Activated naive CD4-positive, alpha-beta T cell (primary cell): ENCODE data around the gene OR6B2.

Experiments used
- DNase-seq, 4 experiments: peaks; one replicate each; lab custom pipeline; 2025; lab: John Stamatoyannopoulos, UW

OR6B2 gene

GRCh38 chr2:240041363-240041762, 11.1 kb upstream of the OR6B2 start:
- DNase-seq: no peak

- DNase-seq: no peak
Measured at GRCh38 chr2:240037358-240037757, 7.1 kb upstream of the OR6B2 start.

GRCh38 chr2:240033330-240033678, 3.1 kb upstream of the OR6B2 start:
- DNase-seq: no peak

- DNase-seq: no peak
Measured at GRCh38 chr2:240032406-240033329, 2.4 kb upstream of the OR6B2 start.

- peak in 2 of 4 experiments; percentile 30 to 33 for DNase-seq
Measured at GRCh38 chr2:240024766-240025165, 5.5 kb downstream of the OR6B2 start.

- DNase-seq: no peak
Measured at GRCh38 chr2:240023792-240024191, 6.4 kb downstream of the OR6B2 start.

GRCh38 chr2:240021488-240022104, 8.6 kb downstream of the OR6B2 start:
- DNase-seq: peak in 3 of 4 experiments; percentile 22 to 50 (median 42)

GRCh38 chr2:240018071-240018750, 12.0 kb downstream of the OR6B2 start:
- DNase-seq: no peak

- DNase-seq: no peak
Measured at GRCh38 chr2:240014327-240014726, 15.9 kb downstream of the OR6B2 start.

GRCh38 chr2:240013343-240013742, 16.9 kb downstream of the OR6B2 start:
- DNase-seq: no peak

GRCh38 chr2:240002983-240003382, 27.2 kb downstream of the OR6B2 start:
- DNase-seq: no peak

GRCh38 chr2:240000671-240001070, 29.6 kb downstream of the OR6B2 start:
- DNase-seq: no peak

- DNase-seq: no peak
Measured at GRCh38 chr2:239997686-239998409, 32.4 kb downstream of the OR6B2 start.

- no peak for DNase-seq
Measured at GRCh38 chr2:239994086-239994485, 36.1 kb downstream of the OR6B2 start.

GRCh38 chr2:239993291-239993690, 36.9 kb downstream of the OR6B2 start:
- DNase-seq: no peak

- DNase-seq: no peak
Measured at GRCh38 chr2:239991689-239992314, 38.4 kb downstream of the OR6B2 start.

- no peak for DNase-seq
Measured at GRCh38 chr2:239990966-239991365, 39.3 kb downstream of the OR6B2 start.

- DNase-seq: no peak
Measured at GRCh38 chr2:239985356-239985755, 44.9 kb downstream of the OR6B2 start.

GRCh38 chr2:239984421-239985194, 45.6 kb downstream of the OR6B2 start:
- DNase-seq: no peak

GRCh38 chr2:239983004-239983778, 47.0 kb downstream of the OR6B2 start:
- no peak for DNase-seq
